Natural killer cell (primary cell): ENCODE results near the gene CFAP299. TPM values are rescaled to one million over a fixed set of nuclear protein-coding genes. Genes with fewer than 3 reads are reported as not detected.

Source experiments
- ATAC-seq, 3 donors: fragments of 150-1000 bp in 2 of 3; fragments of 200-7000 bp in 1 of 3; cut with Tn5 transposase; 1 replicate in 1 of 3; 2 replicates in 2 of 3; pipeline ENCODE4 v1.10.0; 2021; ENCODE audit warnings: mild to moderate bottlenecking in 2 of 3, moderate library complexity in 2 of 3
- DNase-seq, 2 donors: peaks; one replicate each; pipeline versions ENCODE4 v3.0.0 to v3.0.0-alpha.2; 2013 to 2021; ENCODE audit warnings: mixed read lengths in 1 of 2
- H3K27ac ChIP-seq: one replicate; pipeline ENCODE4 v1.5.1; 2013; ENCODE audit warnings: mild to moderate bottlenecking, low read length
- H3K27me3 ChIP-seq: one replicate; pipeline ENCODE4 v1.6.1; 2013; ENCODE audit warnings: low read length; ENCODE audit not compliant: control insufficient read depth, insufficient read depth
- H3K36me3 ChIP-seq: one replicate; pipeline ENCODE4 v1.6.1; 2013; ENCODE audit warnings: low read length; ENCODE audit not compliant: control insufficient read depth, insufficient read depth
- H3K4me1 ChIP-seq: one replicate; pipeline ENCODE4 v1.6.1; 2013; ENCODE audit warnings: low read length; ENCODE audit not compliant: control insufficient read depth, insufficient read depth
- H3K4me3 ChIP-seq: one replicate; pipeline ENCODE4 v1.5.1; 2013; ENCODE audit warnings: low read length
- H3K9me3 ChIP-seq: one replicate; pipeline ENCODE4 v1.6.1; 2013; ENCODE audit warnings: low read length; ENCODE audit not compliant: control insufficient read depth, insufficient read depth
- H3K27ac Mint-ChIP-seq, 2 donors: one replicate each; pipeline ENCODE4 v1.8.0; 2022; ENCODE audit warnings: mild to moderate bottlenecking in 2 of 2, mixed read lengths in 2 of 2, moderate library complexity in 1 of 2
- H3K27me3 Mint-ChIP-seq, 2 donors: one replicate each; pipeline ENCODE4 v1.8.0; 2022; ENCODE audit warnings: low read depth in 2 of 2, mixed read lengths in 2 of 2
- H3K36me3 Mint-ChIP-seq: one replicate; pipeline ENCODE4 v1.8.0; 2022; ENCODE audit warnings: mixed read lengths
- H3K4me1 Mint-ChIP-seq, 2 donors: one replicate each; pipeline ENCODE4 v1.8.0; 2022; ENCODE audit warnings: mixed read lengths in 2 of 2
- H3K4me3 Mint-ChIP-seq: one replicate; pipeline ENCODE4 v1.8.0; 2022; ENCODE audit warnings: mild to moderate bottlenecking, moderate library complexity, mixed read lengths
- H3K9me3 Mint-ChIP-seq, 2 donors: one replicate each; pipeline ENCODE4 v1.8.0; 2022; ENCODE audit warnings: mixed read lengths in 2 of 2
- WGBS: methylation state at CpG from one replicate; pipeline ENCODE4 v1.1.7; 2013; ENCODE audit warnings: missing lambda C conversion rate; ENCODE audit not compliant: insufficient coverage; 5-methylcytosine and 5-hydroxymethylcytosine counted together
- intact Hi-C: fragments of 100-400 bp; cut with micrococcal nuclease; formaldehyde crosslinking; loops from one replicate; pipeline ENCODE4 v1.14.2; 2022
- total RNA-seq, 4 donors: library from RNA; stranded (reverse); fragments of 120-200 nt in 1 of 4; gene quantifications; one replicate each; pipeline versions ENCODE4 v1.2.3 to v1.2.4, GENCODE V29; 2013 to 2022
- TF ChIP-seq, protein P1 (sequence below): fragments of 200-600 bp; IDR thresholded peaks from one replicate; pipeline ENCODE4 v1.8.0; 2022; ENCODE audit warnings: antibody characterized with exemption

Gene CFAP299
- total RNA-seq, 3 donors from 2014 or later (not counting 1 experiment from before 2014, with no cell fraction given), result not detected

DNA sequence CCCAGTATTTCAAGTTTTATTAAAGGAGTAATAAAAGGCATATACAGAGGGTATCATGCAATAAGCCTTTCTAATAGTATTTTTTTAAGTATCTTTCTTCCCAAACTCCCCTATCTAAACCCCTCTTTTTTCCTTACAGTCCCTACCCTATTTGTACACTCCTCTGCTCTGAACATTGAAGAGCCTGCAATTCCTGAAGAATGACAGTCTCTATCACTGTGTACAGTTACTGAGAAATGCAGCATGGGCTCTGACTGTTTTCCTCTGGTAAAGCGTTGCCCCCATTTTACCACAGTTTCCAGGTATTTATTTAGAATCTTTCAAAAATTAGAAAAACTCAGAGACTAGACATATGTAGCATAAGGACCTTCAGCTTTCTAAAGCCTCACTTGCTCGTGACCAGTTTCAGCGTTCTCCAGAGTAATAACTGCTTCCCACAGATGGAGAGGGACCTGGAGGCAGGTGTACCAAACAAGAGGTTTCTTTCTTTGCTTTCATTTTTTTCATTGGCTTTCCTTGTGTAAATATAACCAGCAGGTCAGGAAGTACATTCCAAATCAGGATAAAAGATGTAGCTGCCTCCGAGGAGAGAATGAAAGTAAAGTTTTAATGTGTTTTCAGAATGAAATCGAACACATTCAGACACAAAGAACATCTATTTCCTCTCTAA, 230.8 kb downstream of the CFAP299 start:
- Histone ChIP-seq H3K36me3 (no peaks in the 10 kb centered on the region), H3K9me3 (no peaks in the 10 kb centered on the region), H3K4me3 (no peak overlapping the region), H3K4me1 (no peaks in the 10 kb centered on the region), H3K27ac (no peak overlapping the region), H3K27me3 (no peaks in the 10 kb centered on the region)
- Mint-ChIP-seq H3K4me1 (no peaks in the 10 kb centered on the region), H3K4me3 (no peak overlapping the region), H3K36me3 (peaks cover 9% of the 10 kb centered on the region), H3K27me3 (peaks cover 9 to 14% of the 10 kb centered on the region in 2 donors), H3K27ac (no peak overlapping the region), H3K9me3 (peaks cover 7 to 9% of the 10 kb centered on the region in 2 donors)
- TF ChIP-seq, protein P1, sequence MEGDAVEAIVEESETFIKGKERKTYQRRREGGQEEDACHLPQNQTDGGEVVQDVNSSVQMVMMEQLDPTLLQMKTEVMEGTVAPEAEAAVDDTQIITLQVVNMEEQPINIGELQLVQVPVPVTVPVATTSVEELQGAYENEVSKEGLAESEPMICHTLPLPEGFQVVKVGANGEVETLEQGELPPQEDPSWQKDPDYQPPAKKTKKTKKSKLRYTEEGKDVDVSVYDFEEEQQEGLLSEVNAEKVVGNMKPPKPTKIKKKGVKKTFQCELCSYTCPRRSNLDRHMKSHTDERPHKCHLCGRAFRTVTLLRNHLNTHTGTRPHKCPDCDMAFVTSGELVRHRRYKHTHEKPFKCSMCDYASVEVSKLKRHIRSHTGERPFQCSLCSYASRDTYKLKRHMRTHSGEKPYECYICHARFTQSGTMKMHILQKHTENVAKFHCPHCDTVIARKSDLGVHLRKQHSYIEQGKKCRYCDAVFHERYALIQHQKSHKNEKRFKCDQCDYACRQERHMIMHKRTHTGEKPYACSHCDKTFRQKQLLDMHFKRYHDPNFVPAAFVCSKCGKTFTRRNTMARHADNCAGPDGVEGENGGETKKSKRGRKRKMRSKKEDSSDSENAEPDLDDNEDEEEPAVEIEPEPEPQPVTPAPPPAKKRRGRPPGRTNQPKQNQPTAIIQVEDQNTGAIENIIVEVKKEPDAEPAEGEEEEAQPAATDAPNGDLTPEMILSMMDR, result no peak
- ATAC-seq (no peak), DNase-seq (no peak)
- intact Hi-C loops, result no loop called here
- 93% methylated on average over 3 of the region's 5 CpGs for WGBS

DNA sequence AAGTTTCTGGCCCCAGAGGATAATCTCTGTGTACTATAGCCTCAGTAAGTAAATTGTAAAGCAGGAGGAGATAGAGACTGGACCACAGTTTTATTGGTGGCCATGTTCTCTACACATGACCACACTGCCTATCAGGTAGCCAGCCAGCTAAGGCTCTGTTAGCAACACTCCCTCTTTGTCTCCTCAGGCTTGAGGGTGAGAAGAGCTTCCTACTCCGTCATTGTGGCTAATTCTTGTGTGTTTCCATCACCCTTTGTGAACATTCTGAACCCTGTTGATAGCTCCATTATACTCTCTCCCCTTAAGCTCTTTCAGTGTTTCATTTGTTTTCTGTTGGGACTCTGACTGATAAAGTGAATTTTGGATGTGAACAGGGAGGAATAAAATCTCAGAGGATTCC, 233.4 kb downstream of the CFAP299 start:
- no peaks in the 10 kb centered on the region for H3K4me1 Mint-ChIP-seq
- H3K9me3 Mint-ChIP-seq, result peaks cover 0 to 2% of the 10 kb centered on the region in 2 donors
- Histone ChIP-seq H3K4me1 (no peaks in the 10 kb centered on the region), H3K27ac (no peak overlapping the region), H3K9me3 (no peaks in the 10 kb centered on the region), H3K27me3 (no peaks in the 10 kb centered on the region), H3K4me3 (no peak overlapping the region), H3K36me3 (no peaks in the 10 kb centered on the region)
- no peak overlapping the region for H3K4me3 Mint-ChIP-seq
- WGBS, result 82% methylated on average over 1 of the region's 1 CpG
- intact Hi-C loops, result no loop called here
- H3K27me3 Mint-ChIP-seq, result peaks cover 3 to 5% of the 10 kb centered on the region in 2 donors
- TF ChIP-seq, protein P1, result no peak
- no peak overlapping the region for H3K27ac Mint-ChIP-seq
- DNase-seq, result no peak
- H3K36me3 Mint-ChIP-seq, result no peaks in the 10 kb centered on the region
- ATAC-seq, result peak; percentile 24 to 45 (median 39)

DNA sequence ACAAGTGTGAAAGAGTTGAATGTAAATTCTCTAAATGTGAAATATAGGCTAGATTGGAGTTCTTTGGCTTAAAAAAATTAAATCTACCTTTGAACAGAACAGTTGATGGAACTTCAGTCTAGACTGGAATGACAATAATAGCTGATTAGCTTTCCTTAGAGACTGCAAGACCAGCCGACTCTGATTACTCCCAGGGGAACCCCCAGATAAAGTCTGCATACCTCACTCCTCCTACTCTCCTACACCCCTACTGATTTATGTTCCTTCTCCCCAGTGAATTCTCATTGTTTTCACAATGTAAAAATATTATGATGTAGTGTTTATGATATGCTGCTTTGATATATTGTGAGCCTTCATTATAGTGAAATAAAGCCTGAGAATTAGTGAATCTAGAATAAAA, 241.3 kb downstream of the CFAP299 start:
- ATAC-seq (no peak), DNase-seq (no peak)
- Histone ChIP-seq H3K4me3 (no peak overlapping the region), H3K36me3 (no peaks in the 10 kb centered on the region), H3K9me3 (no peaks in the 10 kb centered on the region), H3K4me1 (no peaks in the 10 kb centered on the region), H3K27me3 (no peaks in the 10 kb centered on the region), H3K27ac (no peak overlapping the region)
- peaks cover 2 to 12% of the 10 kb centered on the region in 2 donors for H3K27me3 Mint-ChIP-seq
- no peaks in the 10 kb centered on the region for H3K4me1 Mint-ChIP-seq
- H3K27ac Mint-ChIP-seq, result no peak overlapping the region
- H3K9me3 Mint-ChIP-seq, result no peaks in the 10 kb centered on the region
- H3K4me3 Mint-ChIP-seq, result no peak overlapping the region
- WGBS, result 70% methylated on average over 1 of the region's 1 CpG
- TF ChIP-seq, protein P1, result no peak
- no peaks in the 10 kb centered on the region for H3K36me3 Mint-ChIP-seq
- intact Hi-C loops, result no loop called here

DNA sequence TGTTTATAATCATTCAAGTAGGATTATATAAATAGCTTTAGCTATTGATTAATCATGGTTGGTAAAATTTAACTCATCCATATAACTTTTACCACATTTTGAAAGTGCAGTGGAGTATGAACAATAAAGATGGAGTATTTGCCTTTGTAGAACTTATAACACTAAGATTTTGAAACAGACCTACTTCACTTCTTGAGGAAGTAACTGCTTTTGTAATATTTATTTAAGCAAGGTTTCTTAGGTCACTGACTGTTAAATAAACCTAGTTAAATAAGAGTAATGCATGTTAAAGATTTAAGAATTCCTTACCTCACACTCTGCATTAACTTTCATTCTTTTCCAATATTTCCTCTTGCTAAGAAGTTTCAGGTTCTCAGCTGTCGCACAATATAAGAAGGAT, 242.5 kb downstream of the CFAP299 start:
- ATAC-seq (no peak), DNase-seq (no peak)
- H3K27me3 Mint-ChIP-seq, result peaks cover 7 to 15% of the 10 kb centered on the region in 2 donors
- Histone ChIP-seq H3K27me3 (no peaks in the 10 kb centered on the region), H3K27ac (no peak overlapping the region), H3K4me1 (no peaks in the 10 kb centered on the region), H3K4me3 (no peak overlapping the region), H3K9me3 (no peaks in the 10 kb centered on the region), H3K36me3 (no peaks in the 10 kb centered on the region)
- intact Hi-C loops, result no loop called here
- TF ChIP-seq, protein P1, result no peak
- no peak overlapping the region for H3K27ac Mint-ChIP-seq
- no peaks in the 10 kb centered on the region for H3K4me1 Mint-ChIP-seq
- H3K9me3 Mint-ChIP-seq, result no peaks in the 10 kb centered on the region
- WGBS, result no CpG with 5 or more reads among the region's 1 CpG
- H3K36me3 Mint-ChIP-seq, result no peaks in the 10 kb centered on the region
- no peak overlapping the region for H3K4me3 Mint-ChIP-seq
